ENCODE data around the gene PPCDC. TPM values are rescaled to one million over a fixed set of nuclear protein-coding genes. Genes with fewer than 3 reads are reported as not detected.

Gene PPCDC
- total RNA-seq, 1 experiment from 2014 or later: 18.0 TPM

DNA sequence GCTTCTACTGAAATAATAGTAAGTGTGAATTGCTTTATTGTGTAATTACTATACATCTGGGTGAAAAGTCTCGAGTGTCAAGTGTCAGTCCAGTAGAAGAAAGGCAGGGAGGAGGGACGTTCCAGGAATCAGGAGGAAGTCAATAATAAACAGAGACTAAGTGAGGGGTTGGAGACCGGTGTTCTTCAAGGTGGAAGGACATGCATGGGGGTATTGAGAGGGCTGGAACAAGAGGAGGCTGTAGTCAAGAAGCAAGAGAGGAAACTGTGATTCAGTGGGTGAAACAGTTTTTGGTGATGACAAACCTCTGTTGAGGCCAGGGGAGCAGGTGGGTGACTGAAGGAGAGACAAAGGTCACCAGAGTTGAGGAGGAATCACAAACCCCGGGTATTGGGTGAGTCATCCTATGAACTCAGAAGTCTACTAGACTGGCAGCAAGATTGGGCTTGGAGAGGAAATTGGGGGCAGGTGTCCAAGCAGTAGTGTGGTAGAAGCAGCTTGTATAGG lies 39.6 kb upstream of the PPCDC start:
- intact Hi-C loops (cut with micrococcal nuclease): loop anchor here (10.0 kb wide), 1 partner anchor 609 kb away; no protein-coding TSS in a partner anchor
- H3K27me3 ChIP-seq (ENCODE audit: insufficient read depth, low read length): no peaks in the 10 kb centered on the region
- no peak overlapping the region for H3K9ac ChIP-seq (ENCODE audit: low read length)
- TF ChIP-seq FOSL1 (IDR thresholded peaks at IDR 0.05; ENCODE audit: low read depth): peak; percentile 44; the same call in 1 of the 2 replicates
- 0 out of 2 replicates have a peak, but pooled peaks have one; percentile 29 for TF ChIP-seq JUND (IDR thresholded peaks at IDR 0.05)
- TF ChIP-seq EGR1 (IDR thresholded peaks at IDR 0.05; ENCODE audit: low read depth): no peak
- peak; percentile 34; the same call in 1 of the 2 replicates for TF ChIP-seq SP1 (IDR thresholded peaks at IDR 0.05; ENCODE audit: low read depth)
- no peaks in the 10 kb centered on the region for H3K9me3 ChIP-seq (ENCODE audit: control insufficient read depth in 1 of 2, insufficient read depth in 1 of 2, low read depth in 1 of 2, low read length in 2 of 2)
- peak overlapping the region; percentile 44 for H3K4me2 ChIP-seq (ENCODE audit: low read length)
- H2AFZ ChIP-seq (ENCODE audit: low read depth, low read length, poor library complexity, severe bottlenecking): no peak overlapping the region
- CTCF ChIA-PET: no interaction called here
- POLR2A ChIA-PET: no interaction called here
- no peak overlapping the region for H3K27ac ChIP-seq (ENCODE audit: low read depth, low read length)
- H3K4me3 ChIP-seq (replicated peaks in 1 of 2; ENCODE audit: low read depth in 1 of 2, low read length in 2 of 2): no peak overlapping the region
- DNase-seq (ENCODE audit: low read depth, low spot score) (no peak), ATAC-seq (no peak; the same call in 1 of the 2 replicates)
- BruUV-seq (replicated peaks): no TSS peak
- no peaks in the 10 kb centered on the region for H3K79me2 ChIP-seq (ENCODE audit: insufficient read depth, low read length)
- no peaks in the 10 kb centered on the region for H3K9me2 ChIP-seq (ENCODE audit: insufficient read depth)
- RAD21 ChIA-PET (ENCODE audit: low non-redundant PET in 1 of 2, low total read pairs in 2 of 2, uncharacterized antibody in 2 of 2, unreplicated experiment in 2 of 2): no interaction called here
- H4K20me1 ChIP-seq (ENCODE audit: insufficient read depth): no peaks in the 10 kb centered on the region
- H3K4me1 ChIP-seq (ENCODE audit: control insufficient read depth in 1 of 2, insufficient read depth in 2 of 2, low read length in 2 of 2): peaks cover 14 to 15% of the 10 kb centered on the region in 2 experiments
- H3K36me3 ChIP-seq (ENCODE audit: control insufficient read depth in 1 of 2, insufficient read depth in 2 of 2, low read length in 2 of 2): no peaks in the 10 kb centered on the region

DNA sequence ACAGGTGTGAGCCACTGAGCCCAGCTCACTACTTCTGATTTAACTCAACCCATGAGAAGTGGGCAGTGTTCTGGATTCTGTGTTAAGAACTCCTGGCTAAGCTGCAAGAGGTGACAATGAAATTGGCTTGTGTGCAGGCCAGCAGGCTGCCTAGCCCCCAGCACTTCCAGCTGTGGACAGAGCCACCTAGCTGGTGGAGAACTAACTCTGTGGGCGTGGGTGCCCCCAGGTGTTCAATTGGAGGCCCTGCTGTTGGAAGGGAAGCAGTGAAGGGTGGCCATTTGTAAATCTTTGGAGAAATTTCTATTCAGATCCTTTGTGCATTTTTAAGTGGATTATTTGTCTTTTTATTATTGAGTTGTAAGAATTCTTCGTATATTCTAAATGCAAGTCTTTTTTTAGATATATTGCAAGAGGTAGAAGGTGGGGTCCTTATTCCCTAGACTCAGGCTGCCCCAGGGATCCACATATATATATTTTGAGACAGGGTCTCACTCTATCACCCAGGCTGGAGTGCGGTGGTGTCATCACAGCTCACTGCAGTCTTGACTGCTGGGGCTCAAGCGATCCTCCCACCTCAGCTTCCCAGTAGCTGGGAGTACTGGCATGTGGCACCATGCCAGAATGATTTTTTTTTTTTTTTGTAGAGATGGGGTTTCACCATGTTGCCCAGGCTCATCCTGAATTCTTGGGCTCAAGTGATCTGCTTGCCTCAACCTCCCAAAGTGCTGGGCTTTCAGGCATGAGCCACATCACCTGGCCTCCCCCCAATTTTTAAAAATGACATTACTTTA lies 35.2 kb upstream of the PPCDC start:
- H3K9ac ChIP-seq (ENCODE audit: low read length): no peak overlapping the region
- no peaks in the 10 kb centered on the region for H3K36me3 ChIP-seq (ENCODE audit: control insufficient read depth in 1 of 2, insufficient read depth in 2 of 2, low read length in 2 of 2)
- no peak overlapping the region for H3K4me3 ChIP-seq (replicated peaks in 1 of 2; ENCODE audit: low read depth in 1 of 2, low read length in 2 of 2)
- no peak overlapping the region for H2AFZ ChIP-seq (ENCODE audit: low read depth, low read length, poor library complexity, severe bottlenecking)
- H3K79me2 ChIP-seq (ENCODE audit: insufficient read depth, low read length): no peaks in the 10 kb centered on the region
- H3K4me2 ChIP-seq (ENCODE audit: low read length): no peak overlapping the region
- H3K9me2 ChIP-seq (ENCODE audit: insufficient read depth): no peaks in the 10 kb centered on the region
- CTCF ChIA-PET: interaction anchor here (0.9 to 2.3 kb wide), 9 partner anchors 10 to 219 kb away, joined by 3 to 21 read pairs (median 5); partner anchors contain the start of genes RPP25 and ULK3
- no peaks in the 10 kb centered on the region for H4K20me1 ChIP-seq (ENCODE audit: insufficient read depth)
- peak; percentile 99 for ATAC-seq
- intact Hi-C loops (cut with micrococcal nuclease): loop anchor here (1.0 to 10.0 kb wide), 5 partner anchors 36 to 613 kb away; partner anchors contain the start of gene FAM219B
- peak; percentile 41 for DNase-seq (ENCODE audit: low read depth, low spot score)
- peaks cover 10 to 11% of the 10 kb centered on the region in 2 experiments for H3K4me1 ChIP-seq (ENCODE audit: control insufficient read depth in 1 of 2, insufficient read depth in 2 of 2, low read length in 2 of 2)
- H3K9me3 ChIP-seq (ENCODE audit: control insufficient read depth in 1 of 2, insufficient read depth in 1 of 2, low read depth in 1 of 2, low read length in 2 of 2): no peaks in the 10 kb centered on the region
- H3K27me3 ChIP-seq (ENCODE audit: insufficient read depth, low read length): 0 out of 2 replicates have a peak, but pooled peaks cover 4% of the 10 kb centered on the region
- BruUV-seq (replicated peaks): no TSS peak
- no peak overlapping the region for H3K27ac ChIP-seq (ENCODE audit: low read depth, low read length)
- RAD21 ChIA-PET (ENCODE audit: low non-redundant PET in 1 of 2, low total read pairs in 2 of 2, uncharacterized antibody in 2 of 2, unreplicated experiment in 2 of 2): interaction anchor here in 1 of 2 experiments (0.6 to 1.6 kb wide), 4 partner anchors 31 to 319 kb away, joined by 3 to 5 read pairs (median 4); partner anchors contain the start of gene RPP25
- POLR2A ChIA-PET: no interaction called here
- TF ChIP-seq ATF3 (IDR thresholded peaks at IDR 0.05) (no peak), CBX3 (IDR thresholded peaks at IDR 0.05; ENCODE audit: low read depth) (no peak), YY1 (IDR thresholded peaks at IDR 0.05; ENCODE audit: extremely low read depth, insufficient replicate concordance, low read depth, low read length) (peak; percentile 54), ZBTB33 (IDR thresholded peaks at IDR 0.05; ENCODE audit: extremely low read depth, insufficient replicate concordance, low read length) (no peak), TCF7L2 (IDR thresholded peaks at IDR 0.05; ENCODE audit: borderline replicate concordance, extremely low read depth, insufficient read depth, insufficient read length) (no peak), CTCF (IDR thresholded peaks at IDR 0.05 in 2 of 3, conservative IDR thresholded peaks at IDR 0.05 in 1 of 3; ENCODE audit: borderline replicate concordance in 1 of 3, insufficient read depth in 1 of 3, low read depth in 2 of 3, low read length in 2 of 3) (peak; percentile 82 to 88 (median 85)), FOSL1 (IDR thresholded peaks at IDR 0.05; ENCODE audit: low read depth) (no peak), SP1 (IDR thresholded peaks at IDR 0.05; ENCODE audit: low read depth) (no peak), POLR2AphosphoS5 (IDR thresholded peaks at IDR 0.05; ENCODE audit: low read depth, low read length) (no peak), SIN3A (IDR thresholded peaks at IDR 0.05; ENCODE audit: low read depth) (no peak), CEBPB (IDR thresholded peaks at IDR 0.05; ENCODE audit: low read depth) (no peak), RAD21 (IDR thresholded peaks at IDR 0.05; ENCODE audit: low read depth) (peak; percentile 89)
